IMR-90 (cell line): ENCODE data around the gene FEV. TPM values are rescaled to one million over a fixed set of nuclear protein-coding genes. Genes with fewer than 3 reads are reported as not detected.

Source experiments
- ATAC-seq: fragments of 200-7000 bp; cut with Tn5 transposase; 2 replicates; pipeline ENCODE4 v1.9.1; 2020; ENCODE audit warnings: low read depth, mild to moderate bottlenecking, moderate library complexity
- BruUV-seq: library from RNA; stranded (reverse); fragments of 400-500 nt; replicated peaks from 2 replicates; lab custom pipeline; 2021; lab: Mats Ljungman, UMichigan
- CTCF ChIA-PET: fragments of 300-600 bp; formaldehyde crosslinking; extraction: SDS; loops from one replicate; lab custom pipeline; 2021; ENCODE audit warnings: antibody characterized with exemption; lab: Yijun Ruan, JAX
- POLR2A ChIA-PET: fragments of 300-600 bp; sonication (Branson Sonifier 250); formaldehyde crosslinking; loops from one replicate; lab custom pipeline; 2022; ENCODE audit warnings: antibody characterized with exemption; ENCODE audit not compliant: unreplicated experiment; lab: Charles Lee
- DNase-seq: peaks from one replicate; pipeline ENCODE4 v3.0.0; 2013
- H2AFZ ChIP-seq: replicated peaks from 2 replicates; pipeline ENCODE3; 2013; ENCODE audit warnings: low read length, mild to moderate bottlenecking; ENCODE audit not compliant: poor library complexity
- H2AK5ac ChIP-seq: 2 replicates; pipeline ENCODE4 v1.6.1; 2013; ENCODE audit warnings: low read depth, low read length, inconsistent platforms
- H2AK9ac ChIP-seq: replicated peaks from 2 replicates; pipeline ENCODE3; 2013; ENCODE audit warnings: mild to moderate bottlenecking, low read depth, low read length, moderate library complexity; ENCODE audit not compliant: poor library complexity
- H2BK120ac ChIP-seq: 2 replicates; pipeline ENCODE4 v1.6.1; 2013; ENCODE audit warnings: low read depth, low read length, inconsistent platforms
- H2BK15ac ChIP-seq: 3 replicates; pipeline ENCODE4 v1.6.1; 2013; ENCODE audit warnings: low read depth, low read length, inconsistent platforms
- H2BK20ac ChIP-seq: 2 replicates; pipeline ENCODE4 v1.6.1; 2013; ENCODE audit warnings: low read depth, mild to moderate bottlenecking, inconsistent platforms, low read length, moderate library complexity
- H2BK5ac ChIP-seq: 2 replicates; pipeline ENCODE4 v1.6.1; 2013; ENCODE audit warnings: mild to moderate bottlenecking, low read depth, low read length, inconsistent platforms; ENCODE audit not compliant: poor library complexity, severe bottlenecking
- H3K14ac ChIP-seq: replicated peaks from 2 replicates; pipeline ENCODE4 v1.6.1; 2013; ENCODE audit warnings: low read depth, low read length, inconsistent platforms
- H3K18ac ChIP-seq: 2 replicates; pipeline ENCODE4 v1.6.1; 2013; ENCODE audit warnings: low read depth, low read length, control low read depth
- H3K23ac ChIP-seq: 2 replicates; pipeline ENCODE4 v1.6.1; 2013; ENCODE audit warnings: low read depth, low read length, inconsistent platforms
- H3K27ac ChIP-seq: 2 replicates; pipeline ENCODE4 v1.5.1; 2013; ENCODE audit warnings: mild to moderate bottlenecking, control low read depth, low read length; ENCODE audit not compliant: insufficient read depth
- H3K27me3 ChIP-seq: 2 replicates; pipeline ENCODE4 v1.6.1; 2013; ENCODE audit warnings: low read length; ENCODE audit not compliant: control insufficient read depth, insufficient read depth
- H3K36me3 ChIP-seq: 2 replicates; pipeline ENCODE4 v1.6.1; 2013; ENCODE audit warnings: low read length, mixed read lengths; ENCODE audit not compliant: control insufficient read depth, insufficient read depth
- H3K4ac ChIP-seq: 2 replicates; pipeline ENCODE4 v1.6.1; 2013; ENCODE audit warnings: low read depth, low read length, inconsistent platforms
- H3K4me1 ChIP-seq: 2 replicates; pipeline ENCODE4 v1.6.1; 2013; ENCODE audit warnings: low read length, mixed read lengths; ENCODE audit not compliant: control insufficient read depth, insufficient read depth
- H3K4me2 ChIP-seq: 2 replicates; pipeline ENCODE4 v1.6.1; 2013; ENCODE audit warnings: low read depth, mild to moderate bottlenecking, control low read depth, low read length, moderate library complexity
- H3K4me3 ChIP-seq: 2 replicates; pipeline ENCODE4 v1.5.1; 2013; ENCODE audit warnings: low read depth, mild to moderate bottlenecking, control low read depth, low read length, moderate library complexity; ENCODE audit not compliant: insufficient read depth
- H3K56ac ChIP-seq: 2 replicates; pipeline ENCODE4 v1.6.1; 2013; ENCODE audit warnings: low read length, inconsistent platforms; ENCODE audit not compliant: insufficient read depth; ENCODE audit errors: extremely low read depth
- H3K79me1 ChIP-seq, 2 experiments: 2 replicates each; pipeline ENCODE4 v1.6.1; 2013; ENCODE audit warnings: low read length in 2 of 2, inconsistent platforms in 1 of 2, low read depth in 1 of 2
- H3K9ac ChIP-seq: 2 replicates; pipeline ENCODE4 v1.6.1; 2013; ENCODE audit warnings: low read depth, low read length, control low read depth
- H3K9me1 ChIP-seq: 2 replicates; pipeline ENCODE4 v1.6.1; 2013; ENCODE audit warnings: low read length, inconsistent platforms; ENCODE audit not compliant: insufficient read depth
- H3K9me3 ChIP-seq: 2 replicates; pipeline ENCODE4 v1.6.1; 2013; ENCODE audit warnings: low read length; ENCODE audit not compliant: control insufficient read depth, insufficient read depth
- H4K20me1 ChIP-seq: 2 replicates; pipeline ENCODE4 v1.6.1; 2013; ENCODE audit warnings: low read length, inconsistent platforms; ENCODE audit not compliant: insufficient read depth
- H4K5ac ChIP-seq: 2 replicates; pipeline ENCODE4 v1.6.1; 2013; ENCODE audit warnings: mild to moderate bottlenecking, low read depth, low read length, control low read depth
- H4K8ac ChIP-seq, 2 experiments: 2 replicates each; pipeline ENCODE4 v1.6.1; 2013; ENCODE audit warnings: low read depth in 2 of 2, low read length in 2 of 2, control low read depth in 1 of 2, inconsistent platforms in 1 of 2
- H4K91ac ChIP-seq: 2 replicates; pipeline ENCODE4 v1.6.1; 2013; ENCODE audit warnings: low read depth, low read length, inconsistent platforms; ENCODE audit not compliant: insufficient read depth
- BHLHE40 ChIP-seq: fragments of 150-350 bp; IDR thresholded peaks from 2 replicates; pipeline ENCODE4 v1.6.1; 2016; ENCODE audit warnings: mild to moderate bottlenecking, low read depth, low read length
- CEBPB ChIP-seq: IDR thresholded peaks from 2 replicates; pipeline ENCODE4 v1.6.1; 2012; ENCODE audit warnings: low read depth, low read length, improper control_type of control experiment
- CHD1 ChIP-seq: IDR thresholded peaks from 2 replicates; pipeline ENCODE4 v1.6.1; 2012; ENCODE audit warnings: low read depth, low read length, improper control_type of control experiment
- FOS ChIP-seq: fragments of 150-350 bp; IDR thresholded peaks from 2 replicates; pipeline ENCODE4 v1.6.1; 2016; ENCODE audit warnings: low read depth, low read length
- MAFK ChIP-seq: IDR thresholded peaks from 2 replicates; pipeline ENCODE4 v1.6.1; 2012; ENCODE audit warnings: low read depth, low read length, improper control_type of control experiment
- MAZ ChIP-seq: IDR thresholded peaks from 2 replicates; pipeline ENCODE4 v1.6.1; 2012; ENCODE audit warnings: low read depth, mild to moderate bottlenecking, low read length, improper control_type of control experiment, moderate library complexity, borderline replicate concordance
- MXI1 ChIP-seq: IDR thresholded peaks from 2 replicates; pipeline ENCODE4 v1.6.1; 2012; ENCODE audit warnings: low read depth, mild to moderate bottlenecking, low read length, moderate library complexity, borderline replicate concordance
- NFE2L2 ChIP-seq: fragments of 150-350 bp; IDR thresholded peaks from 2 replicates; pipeline ENCODE4 v1.6.1; 2016; ENCODE audit warnings: low read depth, mild to moderate bottlenecking, low read length
- POLR2A ChIP-seq: IDR thresholded peaks from 2 replicates; pipeline ENCODE4 v1.6.1; 2012; ENCODE audit warnings: mild to moderate bottlenecking, low read depth, low read length
- RAD21 ChIP-seq: IDR thresholded peaks from 2 replicates; pipeline ENCODE4 v1.6.1; 2012; ENCODE audit warnings: low read length, improper control_type of control experiment
- RCOR1 ChIP-seq: IDR thresholded peaks from 2 replicates; pipeline ENCODE4 v1.6.1; 2012; ENCODE audit warnings: mild to moderate bottlenecking, low read length, improper control_type of control experiment; ENCODE audit not compliant: insufficient replicate concordance
- RFX5 ChIP-seq: IDR thresholded peaks from 2 replicates; pipeline ENCODE4 v1.8.0; 2012; ENCODE audit warnings: low read depth, mild to moderate bottlenecking, low read length, moderate library complexity
- SMC3 ChIP-seq: fragments of 150-350 bp; IDR thresholded peaks from 2 replicates; pipeline ENCODE4 v1.6.1; 2016; ENCODE audit warnings: low read depth, mild to moderate bottlenecking, antibody characterized with exemption, low read length, moderate library complexity
- WGBS, 2 experiments: methylation state at CpG; one replicate each; pipeline versions ENCODE4 v1.1.5 to v1.1.7; 2013; ENCODE audit warnings: missing lambda C conversion rate in 2 of 2; ENCODE audit not compliant: insufficient read length in 1 of 2; ENCODE audit errors: extremely low coverage in 2 of 2; 5-methylcytosine and 5-hydroxymethylcytosine counted together
- dilution Hi-C: fragments of 300-500 bp; cut with HindIII; formaldehyde crosslinking; loops from one replicate; pipeline ENCODE4 v1.14.3; 2018; ENCODE audit warnings: low sequenced_read_pairs; ENCODE audit not compliant: unreplicated experiment
- in situ Hi-C: fragments of 300-500 bp; cut with MboI; formaldehyde crosslinking; loops from 3 replicates; pipeline ENCODE4 v1.14.3; 2019; ENCODE audit warnings: low sequenced_read_pairs, inconsistent platforms, mixed read lengths
- intact Hi-C: fragments of 100-400 bp; cut with micrococcal nuclease; formaldehyde crosslinking; loops from 2 replicates; pipeline ENCODE4 v1.10.0; 2022
- polyA plus RNA-seq, 3 experiments: library from polyadenylated mRNA; depleted of rRNA; stranded (reverse); fragments of >200 nt; gene quantifications; 2 replicates each; pipeline ENCODE4 v1.2.3, GENCODE V29; 2012; ENCODE audit warnings: low replicate concordance in 1 of 3
- total RNA-seq: library from RNA; depleted of rRNA; stranded (reverse); fragments of >200 nt; gene quantifications from 2 replicates; pipeline ENCODE4 v1.2.3, GENCODE V29; 2012
- TF ChIP-seq, protein P1 (sequence below): conservative IDR thresholded peaks from 2 replicates; pipeline ENCODE4 v1.5.1; 2012; ENCODE audit warnings: mild to moderate bottlenecking, low read depth, low read length, improper control_type of control experiment
- TF ChIP-seq, protein P2 (sequence below): fragments of 150-350 bp; IDR thresholded peaks from 2 replicates; pipeline ENCODE4 v1.6.1; 2016; ENCODE audit warnings: low read depth, mild to moderate bottlenecking, low read length, moderate library complexity, borderline replicate concordance
- TF ChIP-seq, protein P3 (sequence below): fragments of 150-350 bp; IDR thresholded peaks from 2 replicates; pipeline ENCODE4 v1.6.1; 2017; ENCODE audit warnings: mild to moderate bottlenecking, antibody characterized with exemption, low read length, low read depth

FEV gene
- total and polyA plus RNA-seq, 2 of the 4 experiments (the other 2 are of a cell fraction), result not detected

DNA sequence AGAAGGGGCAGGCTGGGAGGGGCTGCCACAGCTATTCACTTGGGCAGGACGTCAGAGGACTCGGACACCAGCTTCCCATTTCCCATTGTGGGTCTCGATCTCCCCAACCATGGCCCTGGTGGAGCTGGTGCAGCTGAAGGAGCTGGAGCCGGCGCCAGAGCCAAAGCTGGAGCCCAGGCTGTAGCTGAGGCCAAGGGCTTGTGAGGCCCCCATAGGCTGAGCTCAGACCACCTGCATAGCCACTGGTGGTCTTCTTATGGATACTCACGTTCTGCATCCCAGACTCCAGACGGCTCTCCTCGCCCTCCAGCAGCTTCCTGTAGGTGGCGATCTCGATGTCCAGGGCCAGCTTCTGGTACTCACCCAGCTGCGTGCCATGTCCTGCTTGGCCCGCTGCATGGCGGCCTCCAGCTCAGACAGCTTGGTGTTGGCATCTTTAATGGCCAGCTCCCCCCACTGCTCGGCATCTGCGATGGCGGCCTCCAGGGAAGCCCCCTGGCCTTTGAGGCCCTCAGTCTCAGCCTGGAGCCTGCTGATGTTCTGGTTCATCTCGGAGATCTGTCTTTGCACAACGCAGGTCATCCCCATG is 31.5 kb downstream of the FEV start:
- ATAC-seq (no peak), DNase-seq (no peak)
- Histone ChIP-seq H2BK5ac (no peak overlapping the region), H2AK9ac (no peak overlapping the region), H3K4me3 (no peak overlapping the region), H2BK20ac (no peak overlapping the region), H4K20me1 (no peaks in the 10 kb centered on the region; the same call in 1 of the 2 replicates), H4K5ac (no peak overlapping the region), H3K4ac (no peak overlapping the region), H3K9me3 (no peaks in the 10 kb centered on the region), H3K27me3 (peaks cover 58% of the 10 kb centered on the region), H3K9me1 (no peaks in the 10 kb centered on the region), H3K79me1 (no peaks in the 10 kb centered on the region), H2BK15ac (no peak overlapping the region), H3K18ac (no peak overlapping the region), H4K91ac (no peak overlapping the region), H3K56ac (no peak overlapping the region), H3K14ac (no peak overlapping the region), H3K27ac (no peak overlapping the region), H3K36me3 (no peaks in the 10 kb centered on the region), H3K4me2 (no peak overlapping the region), H2AFZ (no peak overlapping the region), H3K23ac (no peak overlapping the region), H4K8ac (no peak overlapping the region), H3K4me1 (no peaks in the 10 kb centered on the region), H3K9ac (no peak overlapping the region), H2BK120ac (no peak overlapping the region), H2AK5ac (no peak overlapping the region)
- in situ Hi-C loops (no loop called here), intact Hi-C loops (no loop called here), dilution Hi-C loops (no loop called here)
- no TSS peak for BruUV-seq
- WGBS, 2 experiments, result 59% methylated on average over 13 of the region's 18 CpGs; no CpG with 5 or more reads in 1 of the 2 experiments
- TF ChIP-seq NFE2L2 (no peak), BHLHE40 (no peak), RCOR1 (no peak), RAD21 (no peak), MXI1 (no peak), CEBPB (no peak), MAFK (no peak), RFX5 (no peak), MAZ (no peak), CHD1 (no peak), FOS (no peak), POLR2A (no peak), SMC3 (no peak)
- TF ChIP-seq, protein P1, sequence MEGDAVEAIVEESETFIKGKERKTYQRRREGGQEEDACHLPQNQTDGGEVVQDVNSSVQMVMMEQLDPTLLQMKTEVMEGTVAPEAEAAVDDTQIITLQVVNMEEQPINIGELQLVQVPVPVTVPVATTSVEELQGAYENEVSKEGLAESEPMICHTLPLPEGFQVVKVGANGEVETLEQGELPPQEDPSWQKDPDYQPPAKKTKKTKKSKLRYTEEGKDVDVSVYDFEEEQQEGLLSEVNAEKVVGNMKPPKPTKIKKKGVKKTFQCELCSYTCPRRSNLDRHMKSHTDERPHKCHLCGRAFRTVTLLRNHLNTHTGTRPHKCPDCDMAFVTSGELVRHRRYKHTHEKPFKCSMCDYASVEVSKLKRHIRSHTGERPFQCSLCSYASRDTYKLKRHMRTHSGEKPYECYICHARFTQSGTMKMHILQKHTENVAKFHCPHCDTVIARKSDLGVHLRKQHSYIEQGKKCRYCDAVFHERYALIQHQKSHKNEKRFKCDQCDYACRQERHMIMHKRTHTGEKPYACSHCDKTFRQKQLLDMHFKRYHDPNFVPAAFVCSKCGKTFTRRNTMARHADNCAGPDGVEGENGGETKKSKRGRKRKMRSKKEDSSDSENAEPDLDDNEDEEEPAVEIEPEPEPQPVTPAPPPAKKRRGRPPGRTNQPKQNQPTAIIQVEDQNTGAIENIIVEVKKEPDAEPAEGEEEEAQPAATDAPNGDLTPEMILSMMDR, result no peak
- TF ChIP-seq, protein P2, sequence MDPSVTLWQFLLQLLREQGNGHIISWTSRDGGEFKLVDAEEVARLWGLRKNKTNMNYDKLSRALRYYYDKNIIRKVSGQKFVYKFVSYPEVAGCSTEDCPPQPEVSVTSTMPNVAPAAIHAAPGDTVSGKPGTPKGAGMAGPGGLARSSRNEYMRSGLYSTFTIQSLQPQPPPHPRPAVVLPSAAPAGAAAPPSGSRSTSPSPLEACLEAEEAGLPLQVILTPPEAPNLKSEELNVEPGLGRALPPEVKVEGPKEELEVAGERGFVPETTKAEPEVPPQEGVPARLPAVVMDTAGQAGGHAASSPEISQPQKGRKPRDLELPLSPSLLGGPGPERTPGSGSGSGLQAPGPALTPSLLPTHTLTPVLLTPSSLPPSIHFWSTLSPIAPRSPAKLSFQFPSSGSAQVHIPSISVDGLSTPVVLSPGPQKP, result no peak
- TF ChIP-seq, protein P3, sequence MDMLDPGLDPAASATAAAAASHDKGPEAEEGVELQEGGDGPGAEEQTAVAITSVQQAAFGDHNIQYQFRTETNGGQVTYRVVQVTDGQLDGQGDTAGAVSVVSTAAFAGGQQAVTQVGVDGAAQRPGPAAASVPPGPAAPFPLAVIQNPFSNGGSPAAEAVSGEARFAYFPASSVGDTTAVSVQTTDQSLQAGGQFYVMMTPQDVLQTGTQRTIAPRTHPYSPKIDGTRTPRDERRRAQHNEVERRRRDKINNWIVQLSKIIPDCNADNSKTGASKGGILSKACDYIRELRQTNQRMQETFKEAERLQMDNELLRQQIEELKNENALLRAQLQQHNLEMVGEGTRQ, result no peak
- CTCF ChIA-PET, result interaction anchor here (1.0 kb wide), 1 partner anchor 27 kb away, joined by 4 read pairs; no protein-coding TSS in a partner anchor
- POLR2A ChIA-PET, result no interaction called here
